Heart left ventricle (tissue), 16 donors: ENCODE data around the gene ISCU. TPM values are rescaled to one million over a fixed set of nuclear protein-coding genes. Genes with fewer than 3 reads are reported as not detected.

Source experiments
- ATAC-seq, 4 donors: fragments of 200-7000 bp; cut with Tn5 transposase; one replicate each; pipeline ENCODE4 v1.9.1; 2020 to 2022; ENCODE audit warnings: moderate library complexity in 4 of 4, mild to moderate bottlenecking in 3 of 4, moderate number of reproducible peaks in 1 of 4
- DNase-seq, 5 donors: peaks; one replicate each; pipeline ENCODE4 v3.0.0-alpha.2; 2020
- H3K27ac ChIP-seq, 12 donors: fragments of 200-600 bp; sonication (generic) in 4 of 12; one replicate each; pipeline versions ENCODE4 v1.5.0 to v1.8.0; 2016 to 2022; ENCODE audit warnings: mild to moderate bottlenecking in 2 of 12
- H3K27me3 ChIP-seq, 9 donors: fragments of 200-600 bp; sonication (generic) in 2 of 9; one replicate each; pipeline versions ENCODE4 v1.5.1 to v1.8.0; 2016 to 2022; ENCODE audit warnings: mild to moderate bottlenecking in 3 of 9
- H3K36me3 ChIP-seq, 9 donors: fragments of 200-600 bp; sonication (generic) in 2 of 9; one replicate each; pipeline versions ENCODE4 v1.5.0 to v1.8.0; 2018 to 2022; ENCODE audit warnings: mild to moderate bottlenecking in 2 of 9
- H3K4me1 ChIP-seq, 12 donors: fragments of 200-600 bp; sonication (generic) in 4 of 12; one replicate each; pipeline versions ENCODE4 v1.5.0 to v1.8.0; 2016 to 2022; ENCODE audit warnings: mild to moderate bottlenecking in 3 of 12
- H3K4me3 ChIP-seq, 12 donors: fragments of 200-600 bp; sonication (generic) in 4 of 12; one replicate each; pipeline versions ENCODE4 v1.5.0 to v1.8.0; 2017 to 2022; ENCODE audit warnings: mild to moderate bottlenecking in 9 of 12, moderate library complexity in 4 of 12
- H3K9me3 ChIP-seq, 12 donors: fragments of 200-600 bp; sonication (generic) in 4 of 12; one replicate each; pipeline versions ENCODE4 v1.5.0 to v1.8.0; 2016 to 2022; ENCODE audit warnings: mild to moderate bottlenecking in 1 of 12
- POLR2A ChIP-seq, 2 donors: fragments of 450-650 bp; IDR thresholded peaks; one replicate each; pipeline ENCODE4 v1.6.1; 2017; ENCODE audit warnings: antibody characterized with exemption in 2 of 2, mild to moderate bottlenecking in 2 of 2, moderate library complexity in 2 of 2
- WGBS, 4 donors: extraction: QIAGEN DNeasy Blood & Tissue Kit in 2 of 4; methylation state at CpG; one replicate each; pipeline versions ENCODE4 v1.1.5 to v1.1.7; 2013 to 2018; 5-methylcytosine and 5-hydroxymethylcytosine counted together
- intact Hi-C, 10 donors: fragments of 100-400 bp; cut with DNase I; formaldehyde crosslinking; loops; one replicate each; pipeline versions ENCODE4 v1.11.1 to v1.14.2; 2022
- polyA plus RNA-seq, 2 donors: library from polyadenylated mRNA; stranded (reverse); fragments of 200-250 nt; gene quantifications; one replicate each; pipeline ENCODE4 v1.2.3, GENCODE V29; 2013
- total RNA-seq, 9 donors: library from RNA; depleted of rRNA in 2 of 9; stranded (reverse); fragments of >200 nt in 2 of 9; fragmentation: NEBNext Ultra II Directional in 3 of 9; extraction: Animal tissue kit (Norgen Biotek cat#: 25700) in 3 of 9; gene quantifications; one replicate each; pipeline versions ENCODE4 v1.1.0 to v1.2.4, GENCODE V29; 2016 to 2023
- TF ChIP-seq, protein P1 (sequence below), 12 donors: fragments of 200-600 bp; sonication (generic) in 4 of 12; IDR thresholded peaks; one replicate each; pipeline versions ENCODE4 v1.5.0 to v1.8.0; 2018 to 2022; ENCODE audit warnings: antibody characterized with exemption in 12 of 12, mild to moderate bottlenecking in 5 of 12
- donor health status: ischemic (EF 13 %, LVEDD 7.1; RV severe dilation, severe dysfunction).
- donor health status: healthy with polysubstance abuse.
- donor health status: DM: no; HTN: yes; CAD: no.
- donor health status: DM: no; HTN: no; CAD: no.
- donor health status: ischemic (EF 25% LVEDD 6.9; RV normal size, moderate dysfunction).
- donor health status: ischemic (EF 25% LVEDD 5.7; RV mildly dilated, moderate dysfunction).
- donor health status: healthy.
- donor health status: DM: yes; HTN: yes; CAD: no.
- donor health status: ischemic (EF 35%, LVEDD 5.7; RV mildly dilated, moderate dysfunction).
- donor health status: nonischemic (EF 11% LVEDD 7.7; RV severe dilation, severe dysfunction).
- donor health status: DM: yes; HTN: yes; CAD: no.
- donor health status: PGD.
- donor health status: ischemic (EF 29% LVEDD 5.4; RV normal size, mild dysfunction).
- donor health status: nonischemic (EF 23%, LVEDD 6.1; RV moderate dilation, normal function).

Gene ISCU
- total and polyA plus RNA-seq, 11 donors = 203 to 632 (median 462) TPM

DNA sequence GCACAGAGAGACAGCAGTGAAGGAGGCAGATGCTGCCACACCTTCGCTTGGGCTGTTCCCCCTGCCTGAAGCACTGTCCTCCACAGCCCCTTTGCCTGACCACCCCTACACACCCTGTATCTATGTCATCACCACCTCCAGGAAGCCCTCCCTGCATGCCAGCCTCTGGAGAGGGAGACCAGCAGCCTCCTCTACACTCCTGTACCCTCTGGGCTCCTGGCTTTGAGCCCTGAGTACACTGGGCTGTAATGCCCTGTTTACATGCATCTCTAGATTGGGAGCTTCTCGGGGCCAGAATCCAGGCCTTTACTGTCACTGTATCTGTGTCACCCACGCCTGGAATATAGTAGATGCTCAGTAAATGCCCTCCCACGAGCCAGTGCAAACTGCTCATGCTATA lies 41.3 kb downstream of the ISCU start:
- no peaks in the 10 kb centered on the region for H3K27me3 ChIP-seq
- TF ChIP-seq, protein P1, sequence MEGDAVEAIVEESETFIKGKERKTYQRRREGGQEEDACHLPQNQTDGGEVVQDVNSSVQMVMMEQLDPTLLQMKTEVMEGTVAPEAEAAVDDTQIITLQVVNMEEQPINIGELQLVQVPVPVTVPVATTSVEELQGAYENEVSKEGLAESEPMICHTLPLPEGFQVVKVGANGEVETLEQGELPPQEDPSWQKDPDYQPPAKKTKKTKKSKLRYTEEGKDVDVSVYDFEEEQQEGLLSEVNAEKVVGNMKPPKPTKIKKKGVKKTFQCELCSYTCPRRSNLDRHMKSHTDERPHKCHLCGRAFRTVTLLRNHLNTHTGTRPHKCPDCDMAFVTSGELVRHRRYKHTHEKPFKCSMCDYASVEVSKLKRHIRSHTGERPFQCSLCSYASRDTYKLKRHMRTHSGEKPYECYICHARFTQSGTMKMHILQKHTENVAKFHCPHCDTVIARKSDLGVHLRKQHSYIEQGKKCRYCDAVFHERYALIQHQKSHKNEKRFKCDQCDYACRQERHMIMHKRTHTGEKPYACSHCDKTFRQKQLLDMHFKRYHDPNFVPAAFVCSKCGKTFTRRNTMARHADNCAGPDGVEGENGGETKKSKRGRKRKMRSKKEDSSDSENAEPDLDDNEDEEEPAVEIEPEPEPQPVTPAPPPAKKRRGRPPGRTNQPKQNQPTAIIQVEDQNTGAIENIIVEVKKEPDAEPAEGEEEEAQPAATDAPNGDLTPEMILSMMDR (IDR thresholded peaks at IDR 0.05) = no peak
- no peak for TF ChIP-seq POLR2A (IDR thresholded peaks at IDR 0.05)
- H3K4me3 ChIP-seq = no peak overlapping the region
- H3K9me3 ChIP-seq = no peaks in the 10 kb centered on the region
- H3K36me3 ChIP-seq = no peaks in the 10 kb centered on the region
- no peak for DNase-seq
- ATAC-seq = no peak
- intact Hi-C loops = loop anchor here in 1 of 10 donors (10.0 kb wide), 1 partner anchor 429 kb away; no protein-coding TSS in a partner anchor
- peaks cover 0 to 3% (median 0%) of the 10 kb centered on the region in 12 donors for H3K4me1 ChIP-seq
- H3K27ac ChIP-seq = no peak overlapping the region
- WGBS, 4 donors = 87 to 93% (median 89%) methylated on average over 4 of the region's 4 CpGs

GRCh38 chr12:108604208-108604941 lies 42.0 kb downstream of the ISCU start:
- TF ChIP-seq, protein P1 (IDR thresholded peaks at IDR 0.05) = no peak
- no peak for TF ChIP-seq POLR2A (IDR thresholded peaks at IDR 0.05)
- no peaks in the 10 kb centered on the region for H3K9me3 ChIP-seq
- H3K27me3 ChIP-seq = no peaks in the 10 kb centered on the region
- no peaks in the 10 kb centered on the region for H3K36me3 ChIP-seq
- ATAC-seq = no peak
- peaks cover 0 to 7% (median 3%) of the 10 kb centered on the region in 12 donors for H3K4me1 ChIP-seq
- H3K4me3 ChIP-seq = no peak overlapping the region
- intact Hi-C loops = loop anchor here in 1 of 10 donors (10.0 kb wide), 1 partner anchor 430 kb away; no protein-coding TSS in a partner anchor
- no peak overlapping the region for H3K27ac ChIP-seq
- DNase-seq = no peak
- WGBS, 4 donors = 48 to 54% (median 49%) methylated on average over 14 of the region's 14 CpGs

DNA sequence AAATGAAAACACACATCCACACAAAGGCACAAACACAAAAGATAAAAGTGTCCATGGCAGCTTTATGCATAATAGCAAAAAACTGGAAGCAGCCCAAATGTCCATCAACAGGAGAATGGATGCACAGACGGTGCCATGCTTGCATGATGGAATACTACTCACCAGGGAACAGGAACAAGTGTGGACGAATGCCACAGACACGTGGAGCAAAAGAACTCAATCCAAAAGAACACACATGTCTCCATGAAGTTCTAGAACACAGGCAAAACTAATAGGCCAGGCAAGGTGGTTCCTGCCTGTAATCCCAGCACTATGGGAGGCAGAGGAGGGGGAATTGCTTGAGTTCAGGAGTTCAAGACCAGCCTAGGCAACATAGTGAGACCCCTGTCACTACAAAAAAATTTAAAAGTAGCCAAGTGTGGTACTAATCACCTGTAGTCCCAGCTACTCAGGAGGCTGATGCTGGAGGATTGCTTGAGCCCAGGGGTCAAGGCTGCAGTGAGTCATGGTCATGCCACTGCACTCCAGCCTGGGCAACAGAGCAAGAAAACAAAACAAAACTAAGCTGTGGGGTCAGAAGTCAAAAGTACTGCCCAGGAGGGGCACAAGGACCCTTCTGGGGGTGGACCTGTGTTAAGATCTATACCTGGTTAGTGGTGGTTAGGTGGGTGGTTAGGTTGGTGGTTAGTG lies 42.7 kb downstream of the ISCU start:
- no peak for ATAC-seq
- intact Hi-C loops = loop anchor here in 1 of 10 donors (10.0 kb wide), 1 partner anchor 430 kb away; no protein-coding TSS in a partner anchor
- Histone ChIP-seq H3K4me3 (no peak overlapping the region), H3K36me3 (no peaks in the 10 kb centered on the region), H3K27me3 (no peaks in the 10 kb centered on the region), H3K27ac (no peak overlapping the region), H3K9me3 (no peaks in the 10 kb centered on the region), H3K4me1 (peaks cover 0 to 15% (median 9%) of the 10 kb centered on the region in 12 donors)
- WGBS, 4 donors = 43 to 67% (median 59%) methylated on average over 3 of the region's 3 CpGs
- no peak for DNase-seq
- TF ChIP-seq, protein P1 (IDR thresholded peaks at IDR 0.05) = no peak
- TF ChIP-seq POLR2A (IDR thresholded peaks at IDR 0.05) = no peak
